GM21717 (cell line): ENCODE measurements around the gene CCBE1.
"Not testable (repeated sequence)": the region's sequence is repeated elsewhere in the genome, so short reads cannot be mapped to it uniquely, and the experiment has no call there.

Experiments used
- ATAC-seq: cut with Tn5 transposase; IDR thresholded peaks from one replicate; pipeline ENCODE4 v1.9.1; 2021; ENCODE audit warnings: mild to moderate bottlenecking, moderate library complexity; ENCODE audit not compliant: unreplicated experiment

CCBE1 gene

DNA sequence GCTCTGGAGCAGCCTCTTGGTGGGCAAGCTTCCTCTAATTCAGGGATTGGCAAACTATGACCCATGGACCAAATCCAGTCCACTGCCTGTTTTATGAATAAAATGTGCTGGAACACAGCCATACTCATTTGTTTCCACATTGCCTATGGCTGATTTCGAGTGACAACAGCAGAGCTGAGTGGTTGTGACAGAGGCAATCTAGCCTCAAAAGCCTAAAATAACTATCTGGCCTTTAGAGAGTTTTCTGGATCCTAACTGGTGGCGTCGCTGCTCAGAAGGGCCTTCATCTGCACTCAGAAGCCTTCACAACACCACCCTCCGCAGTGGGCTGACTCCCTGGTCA, 147.1 kb downstream of the CCBE1 start:
- ATAC-seq, result no peak

- ATAC-seq, result no peak
Observed at GRCh38 chr18:59549503-59550173, 147.6 kb downstream of the CCBE1 start.

GRCh38 chr18:59547581-59548182, 149.5 kb downstream of the CCBE1 start:
- ATAC-seq, result no peak

DNA sequence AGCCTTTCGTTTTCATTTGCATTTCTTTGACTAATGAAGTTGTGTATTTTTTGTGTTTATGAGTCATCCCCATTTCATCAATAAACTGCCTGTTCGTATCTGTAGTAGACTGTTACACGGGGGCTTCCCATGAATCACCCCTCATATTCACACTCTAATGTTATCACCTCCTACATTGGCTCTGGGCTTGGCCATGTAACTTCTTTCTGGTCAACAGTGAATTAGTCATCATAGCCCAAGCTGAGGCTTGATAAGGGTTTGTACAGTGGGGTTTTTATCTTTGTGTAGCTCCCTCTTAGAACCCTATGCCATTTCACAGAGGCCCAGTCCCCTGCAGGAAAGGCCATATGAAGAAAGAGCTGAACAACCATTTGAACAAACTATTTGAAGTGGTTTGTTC, 151.0 kb downstream of the CCBE1 start:
- ATAC-seq, result no peak

GRCh38 chr18:59540780-59541179, 156.4 kb downstream of the CCBE1 start:
- no peak for ATAC-seq

DNA sequence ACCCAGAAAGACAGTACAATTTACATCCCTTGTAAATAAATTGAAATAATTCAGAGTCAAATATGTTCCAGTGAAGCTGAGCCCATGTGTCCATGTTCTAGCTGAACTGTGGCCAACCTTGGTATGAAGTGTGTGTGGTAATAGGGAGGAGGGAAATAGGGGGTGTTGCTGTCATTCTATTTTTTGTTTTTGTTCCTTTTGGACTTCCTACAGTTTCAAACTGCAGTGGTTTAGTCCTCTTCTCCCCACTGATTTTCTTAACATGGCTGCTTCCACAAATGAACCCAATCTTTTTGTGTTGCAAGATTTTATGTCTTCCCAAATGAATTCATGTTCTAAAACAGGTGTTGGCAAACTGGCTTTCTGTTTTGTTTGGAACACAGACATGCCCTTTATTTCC, 156.9 kb downstream of the CCBE1 start:
- ATAC-seq, result no peak

DNA sequence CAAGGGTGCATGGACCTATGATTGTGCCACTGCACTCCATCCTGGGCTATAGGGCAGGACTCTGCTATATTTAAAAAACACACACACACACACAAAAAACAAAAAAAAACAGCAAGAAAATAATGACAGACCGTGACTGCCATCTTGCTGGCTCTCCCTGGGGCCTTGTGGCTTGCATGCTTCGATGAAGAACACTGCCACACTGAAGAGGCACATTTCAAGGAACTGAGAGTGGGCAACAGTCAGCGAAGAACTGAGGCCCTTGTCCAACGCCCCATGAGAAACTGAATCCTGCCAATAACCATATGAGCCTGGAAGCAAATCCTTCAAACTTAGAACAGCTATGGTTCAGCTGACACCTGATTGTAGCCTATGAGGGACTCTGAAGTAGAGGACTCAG, 158.1 kb downstream of the CCBE1 start:
- no peak for ATAC-seq

DNA sequence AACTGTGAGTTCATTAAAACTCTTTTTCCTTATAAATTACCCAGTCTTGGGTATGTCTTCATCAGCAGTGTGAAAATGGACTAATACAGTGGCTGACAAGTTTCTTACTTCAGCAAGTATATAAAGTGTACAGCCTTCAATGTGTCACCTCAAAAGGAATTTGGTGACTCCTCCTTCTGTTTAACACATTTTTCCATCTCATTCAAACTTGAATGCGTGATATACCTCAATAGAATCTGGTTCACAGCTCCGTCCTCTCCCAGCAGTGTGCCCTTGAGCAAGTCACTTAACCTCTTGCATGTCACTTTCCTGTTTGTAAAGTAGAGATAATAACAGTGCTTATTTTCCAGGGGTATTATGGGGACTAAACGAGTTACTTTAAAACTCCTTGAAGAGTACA, 159.6 kb downstream of the CCBE1 start:
- ATAC-seq, result no peak

DNA sequence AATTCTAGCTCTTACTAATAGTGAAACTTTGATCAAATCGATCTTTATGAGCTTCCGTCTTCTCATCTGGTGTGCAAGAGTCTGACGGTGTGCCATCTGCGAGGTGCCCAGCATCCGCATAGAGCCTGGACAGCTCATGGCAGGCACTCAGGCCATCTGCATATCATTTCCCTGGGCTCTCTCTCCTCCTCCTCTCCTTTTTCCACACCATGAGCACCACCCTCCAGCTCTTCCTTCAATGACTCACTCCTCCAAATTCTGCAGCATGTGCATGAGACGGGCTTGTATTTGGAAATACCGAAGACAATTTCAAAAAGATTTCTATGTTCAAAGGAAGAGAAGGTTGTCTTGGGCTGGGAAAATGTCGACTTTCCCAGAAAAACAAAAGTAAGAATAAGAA, 161.1 kb downstream of the CCBE1 start:
- ATAC-seq, result no peak

DNA sequence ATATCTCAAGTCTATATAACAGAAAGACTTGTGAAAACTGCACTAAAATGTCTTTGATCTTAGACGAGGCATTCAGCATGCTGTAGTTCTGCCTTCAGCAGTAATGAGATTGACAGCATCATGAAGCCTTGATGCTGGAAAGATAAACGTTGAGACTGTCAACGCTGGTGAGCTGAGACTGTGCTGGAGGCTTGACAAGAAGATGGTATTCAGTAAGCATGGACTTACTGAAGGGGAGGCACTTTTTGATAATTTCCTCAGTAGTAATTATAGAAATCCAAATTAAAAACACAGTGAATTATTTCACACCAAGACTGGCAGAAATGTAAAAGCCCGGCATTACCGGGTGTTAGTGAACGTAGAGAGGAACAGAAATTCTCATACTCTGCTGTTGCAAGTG, 162.2 kb downstream of the CCBE1 start:
- ATAC-seq, result no peak

DNA sequence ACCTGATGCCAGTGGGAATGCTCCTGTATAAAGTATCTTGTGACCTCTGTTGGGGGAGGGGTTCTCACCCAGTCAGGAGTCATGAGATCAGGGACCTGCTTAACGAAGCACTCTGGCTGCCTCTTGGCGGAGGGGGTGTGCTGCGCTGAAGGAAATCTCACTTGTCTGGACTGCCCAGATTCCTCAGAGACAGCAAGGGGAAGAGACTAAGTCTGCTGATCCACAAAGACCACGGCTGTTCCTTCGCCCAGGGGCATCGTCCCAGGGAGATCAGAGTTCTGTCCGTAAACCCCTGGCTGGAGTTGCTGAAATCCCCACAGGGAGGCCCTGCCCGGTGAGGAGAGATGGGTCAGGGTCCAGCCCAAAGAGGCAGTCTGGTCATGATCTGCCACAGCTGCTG, 168.4 kb downstream of the CCBE1 start:
- no peak for ATAC-seq

GRCh38 chr18:59520562-59521355, 176.5 kb downstream of the CCBE1 start:
- ATAC-seq, result no peak

- no peak for ATAC-seq
Observed at GRCh38 chr18:59518705-59519104, 178.5 kb downstream of the CCBE1 start.

DNA sequence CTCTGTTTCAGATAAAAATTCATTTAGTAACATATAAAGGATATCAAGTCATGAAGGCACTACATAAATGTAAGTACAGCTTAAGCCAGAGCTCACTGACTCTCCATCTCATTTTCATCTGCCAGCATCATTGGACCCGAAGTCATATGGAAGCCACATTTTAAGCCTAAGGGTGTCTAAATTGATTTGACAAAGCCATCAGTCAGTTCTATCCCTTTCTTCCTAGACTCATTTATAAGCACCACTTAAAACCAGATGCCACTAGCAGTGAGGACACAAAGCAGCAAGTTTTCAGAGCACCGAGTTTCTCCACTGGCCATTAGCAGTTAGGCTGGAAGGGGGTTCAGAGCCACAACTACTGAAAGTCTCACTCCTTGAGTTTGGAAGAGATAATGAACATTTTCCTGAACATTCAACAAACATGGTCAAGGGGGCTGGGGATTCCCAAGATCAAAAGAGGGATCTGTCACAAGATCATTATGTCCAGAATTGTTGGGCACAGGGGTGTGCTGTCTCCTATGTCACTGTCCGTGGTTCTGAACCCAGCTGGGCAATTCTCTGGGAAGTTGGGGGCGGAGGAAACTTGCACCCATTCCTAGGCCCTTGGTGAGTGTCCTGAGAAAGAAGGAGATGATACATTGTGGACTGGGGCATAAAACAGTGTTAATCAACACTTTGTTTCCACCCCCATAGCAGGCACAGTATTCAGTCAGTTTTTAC, 179.6 kb downstream of the CCBE1 start:
- ATAC-seq, result no peak

DNA sequence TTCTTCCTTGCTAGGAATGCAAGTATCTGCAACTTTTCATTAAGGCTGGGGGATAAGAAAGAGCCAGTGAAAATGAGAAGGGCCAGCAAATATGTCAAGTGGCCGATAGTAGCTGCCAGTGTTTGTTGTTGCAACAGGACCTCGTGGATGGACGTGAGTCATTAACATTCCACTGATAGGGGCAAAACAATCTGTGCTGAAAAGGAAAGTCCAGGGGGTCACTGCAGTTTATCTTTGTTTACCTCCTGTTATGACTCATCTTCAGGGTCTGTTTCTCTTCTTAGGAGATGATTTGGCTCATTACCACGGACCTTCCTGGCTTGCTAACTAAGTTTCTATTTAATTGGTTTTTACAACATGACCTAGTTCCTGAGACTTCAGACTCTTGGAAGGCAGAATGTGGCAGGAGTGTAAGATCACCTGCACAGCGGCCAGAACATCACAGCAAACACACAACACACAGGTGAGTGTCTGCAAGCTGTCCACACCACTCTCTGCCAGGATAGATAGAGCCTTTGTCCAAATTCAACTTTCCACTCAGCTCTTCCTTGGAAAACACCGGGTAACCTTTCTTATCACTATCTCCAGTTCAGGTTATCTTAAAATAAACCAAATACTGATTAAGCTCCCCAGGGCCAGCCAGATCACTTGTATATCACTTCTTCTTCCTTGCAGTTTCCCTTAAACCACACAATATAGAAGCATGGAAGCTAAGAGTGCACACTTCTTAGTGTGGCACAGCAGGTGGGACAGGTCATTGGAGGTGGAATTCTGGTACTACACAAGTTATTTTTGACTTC, 180.7 kb downstream of the CCBE1 start:
- ATAC-seq, result no peak

GRCh38 chr18:59515956-59516355, 181.3 kb downstream of the CCBE1 start:
- ATAC-seq, result not testable (repeated sequence)

- no peak for ATAC-seq
Observed at GRCh38 chr18:59515147-59515546, 182.1 kb downstream of the CCBE1 start.

DNA sequence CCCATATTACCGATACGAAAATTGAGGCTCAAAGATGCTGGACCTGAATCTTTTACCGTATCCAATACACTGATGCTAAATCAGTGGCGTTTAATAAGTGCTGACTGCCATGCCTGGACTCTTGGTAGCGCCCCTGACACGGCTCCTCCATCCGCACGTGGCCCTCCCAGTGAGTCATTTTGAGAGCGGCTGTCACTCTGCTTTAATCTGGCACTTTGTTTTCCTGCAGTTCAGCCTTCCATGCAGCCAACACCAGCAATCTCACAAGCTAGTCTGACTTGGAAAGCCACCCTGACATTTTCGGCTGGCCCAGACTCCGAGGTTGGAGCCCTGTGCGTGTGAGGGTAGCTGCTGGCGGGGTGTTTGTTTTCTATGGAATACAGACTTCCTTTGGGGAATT, 183.0 kb downstream of the CCBE1 start:
- no peak for ATAC-seq

DNA sequence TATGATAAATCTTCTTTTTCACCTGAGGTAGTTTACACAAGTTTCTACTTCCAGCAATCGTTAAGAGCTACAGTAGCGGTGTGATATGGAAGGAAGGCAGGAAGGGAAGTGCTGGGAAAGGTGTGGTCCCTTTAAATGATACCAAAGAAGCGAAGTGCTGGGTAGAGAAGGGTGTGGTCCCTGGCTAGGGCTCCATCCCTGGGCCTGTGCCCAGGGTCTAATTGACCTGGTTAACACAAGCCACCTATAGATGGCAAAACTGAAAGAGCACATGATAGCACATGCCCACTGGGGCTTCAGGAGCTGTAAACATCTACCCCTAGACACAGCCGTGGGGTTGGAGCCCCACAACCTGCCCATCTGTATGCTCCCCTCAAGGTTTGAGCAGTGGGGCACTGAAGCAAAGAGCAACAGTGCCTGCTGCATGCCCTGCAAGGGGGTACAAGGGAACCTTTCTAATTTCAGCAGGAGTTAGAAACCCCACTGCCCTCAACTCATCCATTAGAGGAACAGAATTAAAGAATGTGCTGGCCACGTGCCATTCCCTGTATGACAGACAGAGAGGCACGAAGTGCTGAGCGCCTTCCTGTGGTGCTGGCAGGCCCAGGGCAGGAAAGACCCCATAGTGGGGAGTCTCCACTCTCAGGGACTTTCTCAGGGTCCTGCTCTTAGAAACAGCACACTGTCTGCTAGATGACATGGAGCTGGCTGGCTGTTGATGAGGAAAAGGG, 185.0 kb downstream of the CCBE1 start:
- ATAC-seq, result no peak
